Osteoblast (primary cell): Measurements from ENCODE around the gene NAA10. TPM values are rescaled to one million over a fixed set of nuclear protein-coding genes. Genes with fewer than 3 reads are reported as not detected.
"Not testable (repeated sequence)": the region's sequence is repeated elsewhere in the genome, so short reads cannot be mapped to it uniquely, and the experiment has no call there.

ENCODE experiments used
- DNase-seq: peaks from one replicate; pipeline ENCODE4 v3.0.0; 2011; ENCODE audit warnings: low spot score, mixed read lengths; ENCODE audit not compliant: insufficient read length; ENCODE audit errors: missing footprints
- H2AFZ ChIP-seq: 2 replicates; pipeline ENCODE4 v1.6.0; 2011; ENCODE audit warnings: mild to moderate bottlenecking, low read length
- H3K27ac ChIP-seq: 2 replicates; pipeline ENCODE4 v1.5.1; 2011; ENCODE audit warnings: mild to moderate bottlenecking, low read depth, low read length, moderate library complexity
- H3K27me3 ChIP-seq: 2 replicates; pipeline ENCODE4 v1.6.0; 2012; ENCODE audit warnings: mild to moderate bottlenecking, control low read depth, inconsistent platforms, low read length, moderate library complexity; ENCODE audit not compliant: insufficient read depth
- H3K36me3 ChIP-seq: 2 replicates; pipeline ENCODE4 v1.5.1; 2011; ENCODE audit warnings: mild to moderate bottlenecking, low read length, control low read depth, moderate library complexity; ENCODE audit not compliant: insufficient read depth
- H3K4me1 ChIP-seq: 2 replicates; pipeline ENCODE4 v1.5.1; 2011; ENCODE audit warnings: mild to moderate bottlenecking, low read length, control low read depth, moderate library complexity; ENCODE audit not compliant: insufficient read depth
- H3K4me2 ChIP-seq: 2 replicates; pipeline ENCODE4 v1.6.0; 2011; ENCODE audit warnings: mild to moderate bottlenecking, low read length; ENCODE audit not compliant: insufficient read depth
- H3K4me3 ChIP-seq: fragments of 200-600 bp; sonication (generic); 3 replicates; pipeline ENCODE4 v1.5.1; 2012; ENCODE audit warnings: mild to moderate bottlenecking, low read length, inconsistent platforms; ENCODE audit not compliant: insufficient read depth
- H3K79me2 ChIP-seq: 2 replicates; pipeline ENCODE4 v1.6.0; 2012; ENCODE audit warnings: mild to moderate bottlenecking, low read length, control low read depth, inconsistent platforms; ENCODE audit not compliant: insufficient read depth
- H3K9me3 ChIP-seq: 2 replicates; pipeline ENCODE4 v1.5.1; 2011; ENCODE audit warnings: low read depth, low read length, control low read depth
- H4K20me1 ChIP-seq: 2 replicates; pipeline ENCODE4 v1.6.0; 2012; ENCODE audit warnings: mild to moderate bottlenecking, low read length, control low read depth; ENCODE audit not compliant: insufficient read depth
- CTCF ChIP-seq: IDR thresholded peaks from 2 replicates; pipeline ENCODE4 v1.5.1; 2011; ENCODE audit warnings: mild to moderate bottlenecking, low read depth, low read length, moderate library complexity; ENCODE audit errors: extremely low read depth
- total RNA-seq: library from RNA; depleted of rRNA; stranded (reverse); fragments of >200 nt; gene quantifications from 2 replicates; pipeline ENCODE4 v1.2.3, GENCODE V29; 2012

Gene NAA10
- total RNA-seq = 43.4 and 46.3 TPM in 2 replicates

DNA sequence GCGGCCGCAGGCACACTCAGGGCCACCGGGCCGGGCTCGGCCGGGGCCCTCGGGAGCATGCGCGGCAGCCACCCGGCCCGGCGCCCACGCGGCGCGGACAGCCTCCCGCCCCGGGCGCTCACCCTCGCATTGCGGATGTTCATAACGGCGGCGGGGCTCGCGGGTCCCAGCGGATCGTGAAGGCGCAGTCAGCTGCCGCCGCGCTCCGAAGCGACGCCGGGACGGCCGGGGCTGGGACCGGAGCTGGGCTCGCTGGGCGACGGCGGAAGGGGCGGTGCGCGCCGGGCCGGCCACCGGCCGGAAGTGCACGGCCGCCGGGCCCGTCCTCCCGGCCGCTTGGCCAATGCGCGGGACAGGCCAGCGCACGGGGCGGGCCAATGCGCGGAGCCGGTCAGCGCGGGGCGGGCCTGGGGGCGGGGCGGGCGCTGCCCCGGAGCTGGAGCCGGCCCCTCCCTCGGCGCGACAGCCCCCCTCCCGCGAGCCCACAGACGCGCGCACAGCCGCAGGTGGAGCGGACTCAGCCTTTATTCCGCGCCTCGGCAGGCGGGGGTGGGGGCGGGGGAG, at the start of gene NAA10:
NAA10 (minus strand) TSS at position 276 of the 564 bp plus-strand sequence; CDS start at position 143, 133 bp downstream.
- Histone ChIP-seq H2AFZ (peak within 1 kb of the TSS; percentile 59), H4K20me1 (peaks cover 33% of the 10 kb centered on the region), H3K9me3 (no peaks in the 10 kb centered on the region), H3K36me3 (peaks cover 19% of the 10 kb centered on the region), H3K27ac (peak within 1 kb of the TSS; percentile 48), H3K79me2 (peaks cover 38% of the 10 kb centered on the region), H3K4me1 (peaks cover 7% of the 10 kb centered on the region), H3K27me3 (no peaks in the 10 kb centered on the region), H3K4me3 (peak within 1 kb of the TSS; percentile 82), H3K4me2 (peak within 1 kb of the TSS; percentile 86)
- DNase-seq = peak; percentile 100
- no peak for TF ChIP-seq CTCF

DNA sequence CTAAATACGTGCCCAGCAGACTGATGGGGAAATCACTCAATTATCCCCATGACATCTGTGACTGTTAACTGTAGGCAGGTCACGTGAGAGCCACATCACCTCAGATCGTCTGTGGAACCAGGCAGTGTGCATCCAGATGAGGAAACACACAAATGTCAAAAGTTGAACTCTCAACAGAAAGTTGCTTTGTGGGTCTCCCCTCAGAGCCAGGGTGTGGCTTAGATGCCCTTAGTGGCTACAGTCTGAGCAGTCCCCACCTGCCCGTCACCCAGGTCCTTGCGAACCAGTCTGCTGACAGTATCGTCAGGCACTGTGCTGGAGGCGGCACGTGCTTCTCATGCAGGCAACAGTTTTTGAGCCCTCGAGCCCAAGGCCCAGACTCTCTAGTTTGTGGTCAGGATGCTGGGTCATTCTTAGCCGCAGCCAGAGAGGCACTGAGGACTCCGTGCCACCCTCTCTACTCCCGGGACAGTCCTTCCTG, 48.5 kb upstream of the NAA10 start:
- Histone ChIP-seq H3K27ac (no peak overlapping the region), H3K36me3 (peaks cover 4% of the 10 kb centered on the region), H3K4me3 (no peak overlapping the region), H3K4me1 (no peaks in the 10 kb centered on the region), H3K27me3 (no peaks in the 10 kb centered on the region), H3K9me3 (no peaks in the 10 kb centered on the region), H4K20me1 (no peaks in the 10 kb centered on the region), H3K4me2 (no peak overlapping the region), H3K79me2 (no peaks in the 10 kb centered on the region), H2AFZ (no peak overlapping the region)
- peak; percentile 34 for DNase-seq
- TF ChIP-seq CTCF = no peak

DNA sequence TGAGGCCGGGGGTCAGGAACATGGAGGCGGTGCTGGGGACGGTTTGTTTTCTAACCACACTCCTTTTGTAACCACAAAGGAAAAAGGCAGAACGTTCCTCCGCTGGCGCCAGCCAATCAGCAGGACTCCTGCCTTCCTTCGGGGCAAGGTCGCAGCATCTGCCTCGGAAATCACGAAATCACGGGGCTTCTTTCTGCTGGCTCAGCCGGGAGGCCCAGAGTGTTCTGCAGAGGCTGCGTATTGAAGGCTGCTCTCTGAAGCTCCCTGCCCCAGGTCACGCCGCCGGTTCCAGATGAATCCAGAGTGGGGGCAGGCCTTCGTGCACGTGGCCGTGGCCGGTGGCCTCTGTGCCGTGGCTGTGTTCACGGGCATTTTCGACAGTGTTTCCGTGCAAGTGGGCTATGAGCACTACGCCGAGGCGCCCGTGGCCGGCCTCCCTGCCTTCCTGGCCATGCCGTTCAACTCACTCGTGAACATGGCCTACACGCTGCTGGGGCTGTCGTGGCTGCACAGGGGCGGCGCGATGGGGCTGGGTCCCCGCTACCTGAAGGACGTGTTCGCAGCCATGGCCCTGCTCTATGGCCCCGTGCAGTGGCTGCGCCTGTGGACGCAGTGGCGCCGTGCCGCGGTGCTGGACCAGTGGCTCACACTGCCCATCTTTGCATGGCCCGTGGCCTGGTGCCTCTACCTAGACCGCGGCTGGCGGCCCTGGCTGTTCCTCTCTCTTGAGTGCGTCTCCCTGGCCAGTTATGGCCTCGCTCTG, 47.1 kb upstream of the NAA10 start:
- Histone ChIP-seq H2AFZ (no peak overlapping the region), H3K79me2 (no peaks in the 10 kb centered on the region), H3K4me3 (no peak overlapping the region), H3K36me3 (peaks cover 4% of the 10 kb centered on the region), H3K4me1 (no peaks in the 10 kb centered on the region), H3K9me3 (no peaks in the 10 kb centered on the region), H3K4me2 (no peak overlapping the region), H3K27ac (no peak overlapping the region), H3K27me3 (no peaks in the 10 kb centered on the region), H4K20me1 (no peaks in the 10 kb centered on the region)
- no peak for TF ChIP-seq CTCF
- peak; percentile 46 for DNase-seq

DNA sequence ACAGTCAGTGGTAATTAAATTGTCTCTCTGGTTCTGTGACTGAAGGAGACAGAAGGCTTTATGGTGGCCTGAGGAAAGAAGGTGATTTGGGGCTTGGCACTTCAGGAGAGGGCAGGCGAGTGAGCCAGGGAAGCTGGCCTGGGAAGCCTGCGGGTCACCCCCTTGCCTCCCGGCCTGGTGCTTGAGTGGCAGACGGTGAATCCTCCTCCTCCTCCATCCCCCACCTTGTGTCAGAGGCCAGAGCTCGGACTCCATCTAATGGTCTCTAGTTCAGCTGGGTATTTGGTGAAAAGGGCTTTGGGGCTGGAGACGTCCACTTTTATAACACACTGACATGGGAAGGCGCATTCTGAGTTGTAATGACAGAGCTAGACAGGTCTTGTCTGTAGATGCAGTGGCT, 46.4 kb upstream of the NAA10 start:
- Histone ChIP-seq H3K9me3 (no peaks in the 10 kb centered on the region), H3K79me2 (peaks cover 2% of the 10 kb centered on the region), H3K4me3 (no peak overlapping the region), H2AFZ (no peak overlapping the region), H3K4me1 (no peaks in the 10 kb centered on the region), H3K27me3 (no peaks in the 10 kb centered on the region), H3K36me3 (peaks cover 4% of the 10 kb centered on the region), H3K27ac (no peak overlapping the region), H4K20me1 (no peaks in the 10 kb centered on the region), H3K4me2 (no peak overlapping the region)
- no peak for TF ChIP-seq CTCF
- DNase-seq = peak; percentile 56

- H3K4me1 ChIP-seq, H3K27ac ChIP-seq, H3K79me2 ChIP-seq, H2AFZ ChIP-seq, H4K20me1 ChIP-seq, H3K9me3 ChIP-seq, H3K27me3 ChIP-seq, H3K4me2 ChIP-seq, DNase-seq, H3K4me3 ChIP-seq, H3K36me3 ChIP-seq: not testable (repeated sequence)
Observed at GRCh38 chrX:153980394-153980793, 45.6 kb upstream of the NAA10 start.
